K562 (cell line): ENCODE data around the gene PCDHB13.
"Not testable (repeated sequence)": the region's sequence is repeated elsewhere in the genome, so short reads cannot be mapped to it uniquely, and the experiment has no call there.

Experiments
- BCL6 ChIP-seq: fragments of 250-450 bp; sonication (Bioruptor Pico); IDR thresholded peaks from 2 replicates; pipeline ENCODE4 v1.4.0; 2020
- RAD21 ChIP-seq, 2 experiments: fragments of 250-450 bp in 1 of 2; fragments of 450-650 bp in 1 of 2; sonication (Bioruptor Pico) in 1 of 2; formaldehyde crosslinking in 1 of 2; IDR thresholded peaks in 1 of 2; conservative IDR thresholded peaks in 1 of 2; 2 replicates each; pipeline versions ENCODE4 v1.4.0 to v1.8.0; 2020 to 2022; ENCODE audit warnings: mild to moderate bottlenecking in 2 of 2, moderate library complexity in 1 of 2
- RNF2 ChIP-seq: sonication (generic); IDR thresholded peaks from 2 replicates; pipeline ENCODE4 v1.6.1; 2016
- USF2 ChIP-seq: sonication (generic); formaldehyde crosslinking; IDR thresholded peaks from 2 replicates; pipeline ENCODE4 v1.5.0; 2020; ENCODE audit warnings: missing genetic modification reagents
- ZEB2 ChIP-seq: fragments of 450-650 bp; IDR thresholded peaks from 2 replicates; pipeline ENCODE4 v1.6.1; 2016
- ZNF644 ChIP-seq: fragments of 200-800 bp; sonication (Bioruptor generic); IDR thresholded peaks from 2 replicates; pipeline ENCODE4 v1.6.1; 2016; ENCODE audit warnings: low read depth, missing genetic modification characterization, missing compliant biosample characterization

DNA sequence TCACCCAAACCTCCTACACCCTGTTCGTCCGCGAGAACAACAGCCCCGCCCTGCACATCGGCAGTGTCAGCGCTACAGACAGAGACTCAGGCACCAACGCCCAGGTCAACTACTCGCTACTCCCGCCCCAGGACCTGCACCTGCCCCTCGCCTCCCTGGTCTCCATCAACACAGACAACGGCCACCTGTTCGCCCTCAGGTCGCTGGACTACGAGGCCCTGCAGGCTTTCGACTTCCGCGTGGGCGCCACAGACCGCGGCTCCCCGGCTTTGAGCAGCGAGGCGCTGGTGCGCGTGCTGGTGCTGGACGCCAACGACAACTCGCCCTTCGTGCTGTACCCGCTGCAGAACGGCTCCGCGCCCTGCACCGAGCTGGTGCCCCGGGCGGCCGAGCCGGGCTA is 12.6 kb upstream of the PCDHB13 start:
- TF ChIP-seq RNF2; BCL6 (CRISPR knock-in tag); ZNF644 (tag); USF2 (CRISPR knock-in tag); RAD21 (CRISPR knock-in tag; conservative IDR thresholded peaks at IDR 0.05 in 1 of 2, IDR thresholded peaks at IDR 0.05 in 1 of 2); ZEB2: not testable (repeated sequence)
